Osteoblast (primary cell): ENCODE measurements around the gene CDH18. TPM values are rescaled to one million over a fixed set of nuclear protein-coding genes. Genes with fewer than 3 reads are reported as not detected.

ENCODE experiments used
- DNase-seq: peaks from one replicate; pipeline ENCODE4 v3.0.0; 2011; ENCODE audit warnings: low spot score, mixed read lengths; ENCODE audit not compliant: insufficient read length; ENCODE audit errors: missing footprints
- H2AFZ ChIP-seq: 2 replicates; pipeline ENCODE4 v1.6.0; 2011; ENCODE audit warnings: mild to moderate bottlenecking, low read length
- H3K27ac ChIP-seq: 2 replicates; pipeline ENCODE4 v1.5.1; 2011; ENCODE audit warnings: mild to moderate bottlenecking, low read depth, low read length, moderate library complexity
- H3K27me3 ChIP-seq: 2 replicates; pipeline ENCODE4 v1.6.0; 2012; ENCODE audit warnings: mild to moderate bottlenecking, control low read depth, inconsistent platforms, low read length, moderate library complexity; ENCODE audit not compliant: insufficient read depth
- H3K36me3 ChIP-seq: 2 replicates; pipeline ENCODE4 v1.5.1; 2011; ENCODE audit warnings: mild to moderate bottlenecking, low read length, control low read depth, moderate library complexity; ENCODE audit not compliant: insufficient read depth
- H3K4me1 ChIP-seq: 2 replicates; pipeline ENCODE4 v1.5.1; 2011; ENCODE audit warnings: mild to moderate bottlenecking, low read length, control low read depth, moderate library complexity; ENCODE audit not compliant: insufficient read depth
- H3K4me2 ChIP-seq: 2 replicates; pipeline ENCODE4 v1.6.0; 2011; ENCODE audit warnings: mild to moderate bottlenecking, low read length; ENCODE audit not compliant: insufficient read depth
- H3K4me3 ChIP-seq: fragments of 200-600 bp; sonication (generic); 3 replicates; pipeline ENCODE4 v1.5.1; 2012; ENCODE audit warnings: mild to moderate bottlenecking, low read length, inconsistent platforms; ENCODE audit not compliant: insufficient read depth
- H3K79me2 ChIP-seq: 2 replicates; pipeline ENCODE4 v1.6.0; 2012; ENCODE audit warnings: mild to moderate bottlenecking, low read length, control low read depth, inconsistent platforms; ENCODE audit not compliant: insufficient read depth
- H3K9me3 ChIP-seq: 2 replicates; pipeline ENCODE4 v1.5.1; 2011; ENCODE audit warnings: low read depth, low read length, control low read depth
- H4K20me1 ChIP-seq: 2 replicates; pipeline ENCODE4 v1.6.0; 2012; ENCODE audit warnings: mild to moderate bottlenecking, low read length, control low read depth; ENCODE audit not compliant: insufficient read depth
- total RNA-seq: library from RNA; depleted of rRNA; stranded (reverse); fragments of >200 nt; gene quantifications from 2 replicates; pipeline ENCODE4 v1.2.3, GENCODE V29; 2012
- TF ChIP-seq, protein P1 (sequence below): IDR thresholded peaks from 2 replicates; pipeline ENCODE4 v1.5.1; 2011; ENCODE audit warnings: mild to moderate bottlenecking, low read depth, low read length, moderate library complexity; ENCODE audit errors: extremely low read depth

CDH18 gene
- total RNA-seq, 1 donor, result 0.36 TPM

DNA sequence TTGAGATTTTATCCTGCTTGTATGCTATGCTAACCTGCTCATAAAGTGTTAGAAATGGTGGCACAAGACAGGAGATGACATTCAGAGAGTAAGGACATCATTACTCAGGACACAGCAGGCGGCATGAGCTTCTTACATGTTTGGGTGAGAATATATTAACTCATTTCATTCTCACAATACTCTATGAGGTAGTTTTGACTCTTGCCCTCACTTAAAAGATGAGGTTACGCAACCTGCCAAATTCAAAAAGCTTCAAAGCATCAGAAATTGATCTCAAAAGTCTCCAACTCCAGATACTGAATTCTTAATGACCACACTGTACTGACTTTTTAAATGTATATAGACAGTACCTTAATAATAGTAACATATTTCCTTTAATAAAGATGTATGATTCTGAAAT, 60.8 kb downstream of the CDH18 start:
- Histone ChIP-seq H3K27me3 (no peaks in the 10 kb centered on the region), H3K4me1 (no peaks in the 10 kb centered on the region), H3K27ac (no peak overlapping the region), H3K9me3 (peaks cover 5% of the 10 kb centered on the region), H3K4me2 (no peak overlapping the region), H4K20me1 (no peaks in the 10 kb centered on the region), H2AFZ (no peak overlapping the region), H3K36me3 (no peaks in the 10 kb centered on the region), H3K79me2 (no peaks in the 10 kb centered on the region), H3K4me3 (no peak overlapping the region)
- TF ChIP-seq, protein P1, sequence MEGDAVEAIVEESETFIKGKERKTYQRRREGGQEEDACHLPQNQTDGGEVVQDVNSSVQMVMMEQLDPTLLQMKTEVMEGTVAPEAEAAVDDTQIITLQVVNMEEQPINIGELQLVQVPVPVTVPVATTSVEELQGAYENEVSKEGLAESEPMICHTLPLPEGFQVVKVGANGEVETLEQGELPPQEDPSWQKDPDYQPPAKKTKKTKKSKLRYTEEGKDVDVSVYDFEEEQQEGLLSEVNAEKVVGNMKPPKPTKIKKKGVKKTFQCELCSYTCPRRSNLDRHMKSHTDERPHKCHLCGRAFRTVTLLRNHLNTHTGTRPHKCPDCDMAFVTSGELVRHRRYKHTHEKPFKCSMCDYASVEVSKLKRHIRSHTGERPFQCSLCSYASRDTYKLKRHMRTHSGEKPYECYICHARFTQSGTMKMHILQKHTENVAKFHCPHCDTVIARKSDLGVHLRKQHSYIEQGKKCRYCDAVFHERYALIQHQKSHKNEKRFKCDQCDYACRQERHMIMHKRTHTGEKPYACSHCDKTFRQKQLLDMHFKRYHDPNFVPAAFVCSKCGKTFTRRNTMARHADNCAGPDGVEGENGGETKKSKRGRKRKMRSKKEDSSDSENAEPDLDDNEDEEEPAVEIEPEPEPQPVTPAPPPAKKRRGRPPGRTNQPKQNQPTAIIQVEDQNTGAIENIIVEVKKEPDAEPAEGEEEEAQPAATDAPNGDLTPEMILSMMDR, result no peak
- no peak for DNase-seq

DNA sequence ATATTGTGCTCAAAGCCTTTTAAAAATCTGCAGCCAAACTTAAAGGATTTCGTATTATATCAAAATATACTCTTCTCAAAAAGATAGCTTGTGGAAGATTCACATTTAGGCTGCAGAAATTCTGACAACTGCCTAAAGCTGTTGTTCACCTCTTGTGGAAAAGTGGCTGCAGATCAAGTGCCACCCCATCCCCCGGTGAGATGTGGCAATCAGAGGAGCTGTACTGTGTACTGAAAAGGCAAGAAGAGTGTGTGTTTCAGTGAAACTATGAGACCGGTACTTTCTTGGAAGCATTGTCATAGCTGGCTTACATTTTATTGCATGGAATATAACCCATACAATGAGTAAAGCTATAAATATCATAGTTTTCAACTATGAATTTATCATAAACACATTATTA, 64.3 kb downstream of the CDH18 start:
- Histone ChIP-seq H3K79me2 (no peaks in the 10 kb centered on the region), H4K20me1 (no peaks in the 10 kb centered on the region), H3K27me3 (no peaks in the 10 kb centered on the region), H3K4me2 (no peak overlapping the region), H3K4me1 (no peaks in the 10 kb centered on the region), H3K27ac (no peak overlapping the region), H3K4me3 (no peak overlapping the region), H3K36me3 (no peaks in the 10 kb centered on the region), H2AFZ (no peak overlapping the region), H3K9me3 (peaks cover 7% of the 10 kb centered on the region)
- DNase-seq, result no peak
- TF ChIP-seq, protein P1, result no peak

DNA sequence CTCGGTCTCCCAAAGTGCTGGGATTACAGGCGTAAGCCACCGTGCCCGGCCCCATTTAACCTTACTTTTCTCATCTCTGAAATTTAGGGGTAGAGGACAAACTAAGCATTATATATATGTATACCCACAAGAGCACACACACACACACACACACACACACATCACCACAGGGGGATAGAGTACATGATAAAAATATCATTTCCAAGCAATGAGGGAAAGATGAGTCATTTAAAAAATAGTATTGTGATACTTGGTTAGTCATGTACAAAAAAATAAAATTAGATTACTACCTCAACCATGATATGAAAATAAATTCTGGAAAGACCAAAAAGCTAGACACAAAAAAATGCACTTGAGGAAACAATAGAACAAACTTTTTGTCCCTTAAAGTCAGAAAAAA, 67.2 kb downstream of the CDH18 start:
- H2AFZ ChIP-seq, result no peak overlapping the region
- TF ChIP-seq, protein P1, result no peak

DNA sequence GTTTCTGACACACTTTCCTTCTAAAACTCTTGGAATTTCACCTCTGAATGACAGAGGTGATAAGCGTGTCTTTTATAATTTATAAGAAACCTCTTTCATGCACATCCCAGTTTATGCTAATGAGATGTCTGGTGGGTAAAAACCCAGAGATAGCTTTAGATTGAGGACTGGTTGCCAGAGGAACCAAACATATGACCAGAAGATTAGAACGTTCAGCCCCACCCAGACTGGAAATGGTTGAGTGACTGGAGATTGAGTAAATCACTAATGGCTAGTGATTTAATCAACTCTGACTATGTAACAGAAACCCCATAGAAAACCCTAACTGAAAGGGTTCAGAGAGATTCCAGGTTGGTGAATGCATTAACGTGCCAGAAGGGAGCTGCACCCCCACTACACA, 69.2 kb downstream of the CDH18 start:
- no peaks in the 10 kb centered on the region for H4K20me1 ChIP-seq
- H3K27me3 ChIP-seq, result no peaks in the 10 kb centered on the region
- TF ChIP-seq, protein P1, result no peak
- peaks cover 5% of the 10 kb centered on the region for H3K9me3 ChIP-seq
- no peaks in the 10 kb centered on the region for H3K79me2 ChIP-seq
- no peak overlapping the region for H3K4me2 ChIP-seq
- H2AFZ ChIP-seq, result no peak overlapping the region
- DNase-seq, result no peak
- H3K4me3 ChIP-seq, result no peak overlapping the region
- no peak overlapping the region for H3K27ac ChIP-seq
- H3K4me1 ChIP-seq, result no peaks in the 10 kb centered on the region
- no peaks in the 10 kb centered on the region for H3K36me3 ChIP-seq

More for the DNA sequence above, 67.2 kb downstream of the CDH18 start:
- Histone ChIP-seq H3K27me3 (no peaks in the 10 kb centered on the region), H3K27ac (no peak overlapping the region), H3K79me2 (no peaks in the 10 kb centered on the region), H3K9me3 (peaks cover 9% of the 10 kb centered on the region), H3K36me3 (no peaks in the 10 kb centered on the region), H3K4me3 (no peak overlapping the region), H3K4me2 (no peak overlapping the region), H4K20me1 (no peaks in the 10 kb centered on the region), H3K4me1 (no peaks in the 10 kb centered on the region)
- no peak for DNase-seq
